IPS DF 6.9 (cell line): ENCODE measurements around the gene TCF7L1.
"Not testable (repeated sequence)": the region's sequence is repeated elsewhere in the genome, so short reads cannot be mapped to it uniquely, and the experiment has no call there.

Experiments
- DNase-seq: peaks from one replicate; pipeline ENCODE4 v3.0.0-alpha.2; 2013; ENCODE audit warnings: low read depth, low spot score
- H3K27ac ChIP-seq: one replicate; pipeline ENCODE4 v1.5.1; 2013; ENCODE audit warnings: low read length, control low read depth
- H3K27me3 ChIP-seq: 2 replicates; pipeline ENCODE4 v1.6.1; 2013; ENCODE audit warnings: mild to moderate bottlenecking, low read length; ENCODE audit not compliant: control insufficient read depth, insufficient read depth
- H3K36me3 ChIP-seq: 2 replicates; pipeline ENCODE4 v1.6.1; 2013; ENCODE audit warnings: low read length; ENCODE audit not compliant: control insufficient read depth, insufficient read depth
- H3K4me1 ChIP-seq: 2 replicates; pipeline ENCODE4 v1.6.1; 2013; ENCODE audit warnings: low read length; ENCODE audit not compliant: control insufficient read depth, insufficient read depth
- H3K4me3 ChIP-seq: 2 replicates; pipeline ENCODE4 v1.5.1; 2013; ENCODE audit warnings: mild to moderate bottlenecking, low read length
- H3K9me3 ChIP-seq: 2 replicates; pipeline ENCODE4 v1.6.1; 2013; ENCODE audit warnings: low read length, inconsistent platforms; ENCODE audit not compliant: control insufficient read depth, insufficient read depth
- WGBS: extraction: QIAGEN DNeasy Blood & Tissue Kit; methylation state at CpG from one replicate; pipeline ENCODE4 v1.1.7; 2013; ENCODE audit warnings: mixed read lengths, missing lambda C conversion rate; ENCODE audit not compliant: insufficient read length, insufficient coverage; 5-methylcytosine and 5-hydroxymethylcytosine counted together

Gene TCF7L1

DNA sequence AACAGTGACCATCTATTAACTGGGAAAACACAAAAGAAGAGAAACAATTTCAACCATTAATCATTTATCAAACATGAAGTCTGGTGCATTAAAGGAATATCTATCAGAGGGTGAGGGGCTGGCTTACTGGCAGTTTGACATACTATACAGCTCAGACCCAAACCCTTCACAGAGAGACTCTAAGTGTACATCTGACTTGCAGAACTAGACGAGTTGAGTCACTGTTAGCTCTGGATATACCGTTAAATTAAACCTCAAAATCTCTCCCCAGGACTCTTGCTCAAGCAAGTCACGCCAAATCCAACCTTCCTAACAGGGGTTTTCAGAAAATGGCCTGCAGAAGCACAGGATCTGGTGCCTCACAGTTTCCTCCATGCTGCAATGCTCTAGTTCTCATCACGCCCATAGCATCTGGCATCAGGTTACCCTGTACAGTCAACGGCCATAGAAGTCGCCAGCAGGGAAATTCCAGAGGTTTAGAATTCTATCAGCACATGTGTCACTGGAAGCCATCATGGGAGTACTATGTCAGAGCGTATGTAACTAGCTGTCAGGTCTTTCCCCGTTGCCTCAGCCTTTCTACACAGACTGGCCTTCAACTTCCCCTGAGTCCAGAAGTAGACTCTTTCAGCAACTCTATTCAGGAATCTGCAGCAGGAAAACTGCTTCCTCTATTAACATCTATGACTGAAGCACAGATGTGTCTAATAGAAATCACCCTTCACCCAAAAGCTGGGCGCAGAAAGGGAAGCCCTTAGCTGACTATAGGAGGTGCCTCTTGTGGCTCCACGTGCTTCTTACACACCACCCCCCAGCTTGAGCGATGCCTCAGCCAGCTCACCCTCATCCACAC, 185.3 kb downstream of the TCF7L1 start:
- H3K4me1 ChIP-seq, result no peaks in the 10 kb centered on the region
- WGBS, result no CpG with 5 or more reads among the region's 11 CpGs
- DNase-seq, result no peak
- no peaks in the 10 kb centered on the region for H3K9me3 ChIP-seq
- no peak overlapping the region for H3K4me3 ChIP-seq
- H3K27me3 ChIP-seq, result no peaks in the 10 kb centered on the region
- no peak overlapping the region for H3K27ac ChIP-seq
- H3K36me3 ChIP-seq, result no peaks in the 10 kb centered on the region; the same call in 1 of the 2 replicates

DNA sequence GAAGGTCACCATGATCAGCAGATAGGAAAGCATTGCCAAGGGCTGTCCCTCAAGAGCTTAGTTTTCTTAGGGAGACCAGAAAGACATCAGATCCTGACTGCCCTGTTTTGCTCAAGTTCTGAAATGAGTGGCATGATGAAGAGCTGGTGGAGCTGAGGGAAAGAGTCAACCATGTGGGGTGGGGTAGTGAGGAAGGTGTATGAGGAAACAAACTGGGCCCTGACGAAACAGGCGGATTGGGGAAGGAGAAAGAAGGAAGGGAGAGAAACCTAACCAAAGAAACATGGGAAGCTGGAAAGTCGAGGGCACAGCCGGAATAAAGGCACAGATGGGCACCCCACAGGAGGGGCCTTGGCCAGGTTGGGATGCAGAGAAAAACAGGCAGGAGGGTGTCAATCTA, 186.6 kb downstream of the TCF7L1 start:
- no peak overlapping the region for H3K27ac ChIP-seq
- no CpG with 5 or more reads among the region's 4 CpGs for WGBS
- peaks cover 7% of the 10 kb centered on the region; the same call in 1 of the 2 replicates for H3K36me3 ChIP-seq
- H3K27me3 ChIP-seq, result no peaks in the 10 kb centered on the region
- H3K9me3 ChIP-seq, result no peaks in the 10 kb centered on the region
- H3K4me3 ChIP-seq, result no peak overlapping the region
- DNase-seq, result no peak
- H3K4me1 ChIP-seq, result no peaks in the 10 kb centered on the region

DNA sequence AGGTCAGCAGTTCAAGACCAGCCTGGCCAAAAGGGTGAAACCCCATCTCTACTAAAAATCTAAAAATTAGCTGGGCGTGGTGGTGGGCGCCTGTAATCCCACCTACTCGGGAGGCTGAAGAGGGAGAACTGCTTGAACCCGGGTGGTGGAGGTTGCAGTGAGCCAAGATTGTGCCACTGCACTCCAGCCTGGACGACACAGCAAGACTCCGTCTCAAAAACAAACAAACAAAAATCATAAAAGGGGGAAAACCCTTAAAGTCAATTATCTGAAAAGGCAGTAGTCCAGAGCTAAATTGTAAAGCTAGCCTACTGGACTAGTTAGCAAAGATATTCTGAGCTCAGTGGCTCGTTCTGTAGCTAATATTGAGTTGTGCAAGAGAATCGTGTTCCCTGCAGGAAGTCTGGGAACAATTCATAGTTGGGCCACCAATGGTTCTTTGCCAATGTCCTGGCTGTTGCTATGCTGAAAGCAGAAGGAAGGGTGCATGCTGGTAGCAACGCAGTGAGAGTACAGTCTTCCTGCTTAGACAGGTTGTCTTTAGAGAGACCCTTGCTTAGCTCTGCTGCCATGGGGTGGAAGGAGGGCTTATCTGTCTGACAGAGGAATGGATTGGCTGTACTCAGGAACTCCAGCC, 190.3 kb downstream of the TCF7L1 start:
- Histone ChIP-seq H3K9me3 (no peaks in the 10 kb centered on the region), H3K27me3 (no peaks in the 10 kb centered on the region), H3K36me3 (peaks cover 7% of the 10 kb centered on the region; the same call in 1 of the 2 replicates), H3K4me1 (no peaks in the 10 kb centered on the region), H3K4me3 (no peak overlapping the region), H3K27ac (no peak overlapping the region)
- WGBS, result no CpG with 5 or more reads among the region's 9 CpGs
- no peak for DNase-seq

DNA sequence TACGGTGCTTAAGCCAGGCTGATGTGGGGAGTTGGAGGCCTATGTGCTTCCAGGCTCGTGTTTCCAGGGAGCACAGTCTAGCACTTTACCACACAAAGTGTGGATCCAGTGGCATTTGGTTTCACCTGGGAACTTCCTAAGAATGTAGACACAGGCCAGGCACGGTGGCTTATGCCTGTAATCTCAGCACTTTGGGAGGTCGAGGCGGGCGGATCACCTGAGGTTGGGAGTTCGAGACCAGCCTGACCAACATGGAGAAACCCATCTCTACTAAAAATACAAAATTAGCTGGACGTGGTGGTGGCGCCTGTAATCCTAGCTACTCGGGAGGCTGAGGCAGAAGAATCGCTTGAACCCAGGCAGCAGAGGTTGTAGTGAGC, 190.8 kb downstream of the TCF7L1 start:
- not testable (repeated sequence) for H3K4me3 ChIP-seq, H3K27me3 ChIP-seq, DNase-seq, H3K4me1 ChIP-seq, H3K36me3 ChIP-seq, H3K9me3 ChIP-seq, H3K27ac ChIP-seq
- no CpG with 5 or more reads among the region's 11 CpGs for WGBS

DNA sequence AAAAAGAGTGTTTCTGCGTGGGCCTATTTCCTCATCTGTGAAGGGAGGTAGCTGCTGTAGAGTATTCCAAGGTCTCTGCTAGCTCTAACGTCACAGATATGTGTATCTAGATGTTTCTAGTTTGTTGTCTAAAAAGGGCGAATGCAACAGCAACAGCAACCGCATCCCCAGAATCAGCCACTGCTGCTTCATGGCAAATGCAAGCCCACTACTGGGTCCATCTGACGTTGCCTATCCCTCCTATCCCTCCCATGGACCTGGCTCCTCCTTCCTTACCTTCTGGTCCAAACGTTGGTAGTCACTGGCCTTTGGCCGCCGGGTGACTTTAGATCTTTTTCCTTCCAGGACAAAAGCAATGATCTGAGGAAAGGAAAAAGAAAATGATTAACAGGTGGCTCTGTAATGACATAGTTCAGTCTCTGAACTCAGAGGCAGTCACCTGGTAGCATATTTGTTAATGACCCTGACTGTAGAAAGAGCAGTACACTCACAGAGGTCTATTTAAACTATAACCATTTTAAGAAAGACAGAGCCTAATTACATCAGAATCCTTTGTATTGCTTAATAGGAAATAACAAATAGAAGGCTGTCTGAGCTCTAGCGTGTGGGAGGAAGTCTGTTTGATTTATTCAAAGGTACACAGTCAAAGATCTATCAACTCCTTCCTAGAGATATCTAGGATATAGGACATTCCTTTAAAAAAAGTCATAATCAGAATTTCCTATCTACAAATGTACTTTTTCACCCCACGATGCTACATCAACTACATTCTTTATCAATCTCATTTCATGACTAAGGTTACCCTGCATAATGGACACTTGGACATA, 191.7 kb downstream of the TCF7L1 start:
- peaks cover 7% of the 10 kb centered on the region; the same call in 1 of the 2 replicates for H3K36me3 ChIP-seq
- H3K9me3 ChIP-seq, result no peaks in the 10 kb centered on the region
- no peak for DNase-seq
- H3K27ac ChIP-seq, result no peak overlapping the region
- WGBS, result 100% methylated on average over 1 of the region's 10 CpGs
- H3K4me3 ChIP-seq, result no peak overlapping the region
- no peaks in the 10 kb centered on the region for H3K27me3 ChIP-seq
- H3K4me1 ChIP-seq, result no peaks in the 10 kb centered on the region

DNA sequence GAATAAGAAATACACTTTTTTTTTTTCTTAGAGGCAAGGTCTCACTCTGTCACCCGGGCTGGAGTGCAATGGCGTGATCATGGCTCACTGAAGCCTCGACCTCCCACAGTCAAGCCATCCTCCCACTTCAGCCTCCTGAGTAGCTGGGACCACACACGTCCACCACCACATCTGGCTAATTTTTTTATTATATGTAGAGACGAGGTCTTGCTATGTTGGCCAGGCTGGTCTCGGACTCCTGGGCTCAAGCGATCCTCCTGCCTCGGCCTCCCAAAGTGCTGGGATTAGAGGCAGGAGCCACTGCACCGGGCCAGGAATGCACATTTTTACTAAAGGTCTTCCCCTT, 192.2 kb downstream of the TCF7L1 start:
- Histone ChIP-seq H3K27ac (no peak overlapping the region), H3K4me3 (no peak overlapping the region), H3K9me3 (no peaks in the 10 kb centered on the region), H3K27me3 (no peaks in the 10 kb centered on the region), H3K36me3 (peaks cover 7% of the 10 kb centered on the region; the same call in 1 of the 2 replicates), H3K4me1 (no peaks in the 10 kb centered on the region)
- DNase-seq, result no peak
- no CpG with 5 or more reads among the region's 9 CpGs for WGBS

DNA sequence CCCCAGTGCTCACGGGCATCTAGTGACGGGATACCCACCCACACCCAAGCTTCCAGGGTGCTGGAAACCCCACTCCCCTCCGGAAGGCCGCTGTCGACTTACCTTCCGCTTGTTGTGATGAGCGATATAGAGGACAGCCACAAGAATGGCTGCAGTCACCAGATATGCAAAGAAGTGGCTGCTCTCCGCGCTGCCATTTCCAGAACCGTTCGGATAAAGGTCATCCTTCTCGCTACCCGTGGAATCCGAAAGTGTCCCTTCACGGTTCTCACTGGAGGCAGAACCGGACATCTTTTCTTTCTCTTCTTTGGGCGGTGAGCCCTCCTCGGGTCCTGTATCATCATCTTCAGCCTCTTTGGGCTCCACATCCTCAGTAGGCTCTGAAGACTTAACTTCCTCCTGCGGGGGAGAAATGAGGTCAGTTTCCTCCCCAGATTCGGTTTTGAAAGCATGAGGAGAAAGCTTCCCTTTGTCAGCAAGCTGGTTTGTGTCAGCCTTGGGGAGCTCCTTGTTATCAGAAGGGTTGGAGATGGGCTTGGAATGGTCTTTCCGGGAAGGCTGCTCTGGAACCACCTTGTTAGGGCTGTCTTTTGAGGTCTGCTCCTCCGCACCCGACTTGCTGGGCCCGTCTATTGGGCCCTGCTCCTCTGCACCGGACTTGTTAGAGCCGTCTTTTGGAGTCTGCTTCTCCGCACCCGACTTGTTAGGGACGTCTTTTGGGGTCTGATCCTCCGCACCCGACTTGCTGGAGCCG, 193.4 kb downstream of the TCF7L1 start:
- no peak for DNase-seq
- no CpG with 5 or more reads among the region's 32 CpGs for WGBS
- Histone ChIP-seq H3K9me3 (no peaks in the 10 kb centered on the region), H3K4me1 (no peaks in the 10 kb centered on the region), H3K27ac (no peak overlapping the region), H3K4me3 (peak overlapping the region; percentile 60; the same call in 1 of the 2 replicates), H3K27me3 (no peaks in the 10 kb centered on the region), H3K36me3 (peaks cover 7% of the 10 kb centered on the region; the same call in 1 of the 2 replicates)

DNA sequence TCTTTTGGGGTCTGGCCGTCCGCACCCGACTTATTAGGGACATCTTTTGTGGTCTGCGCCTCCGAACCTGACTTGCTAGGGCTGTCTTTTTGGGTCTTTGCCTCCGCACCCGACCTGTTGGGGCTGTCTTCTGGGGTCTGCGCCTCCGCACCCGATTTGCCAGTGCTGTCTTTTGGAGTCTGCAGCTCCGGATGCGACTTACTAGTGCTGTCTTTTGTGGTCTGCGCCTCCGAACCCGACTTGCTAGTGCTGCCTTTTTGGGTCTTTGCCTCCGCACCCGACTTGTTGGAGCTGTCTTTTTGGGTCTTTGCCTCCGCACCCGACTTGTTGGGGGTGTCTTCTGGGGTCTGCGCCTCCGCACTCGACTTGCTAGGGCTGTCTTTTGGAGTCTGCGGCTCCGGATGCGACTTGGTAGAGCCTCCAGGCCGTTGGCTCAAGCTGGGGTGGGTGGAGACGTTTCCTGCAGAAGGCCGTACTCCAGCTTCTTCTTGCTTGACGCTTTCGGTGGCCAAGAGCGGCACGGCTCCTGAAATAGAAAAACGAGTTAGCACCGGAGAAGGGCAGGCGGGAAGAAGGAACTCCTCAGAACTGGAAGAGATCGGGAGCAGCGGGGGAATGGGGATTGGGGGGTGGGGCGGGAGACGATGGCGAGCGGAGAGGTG, 194.1 kb downstream of the TCF7L1 start:
- no CpG with 5 or more reads among the region's 41 CpGs for WGBS
- peak overlapping the region; percentile 60 for H3K4me3 ChIP-seq
- H3K36me3 ChIP-seq, result peaks cover 7% of the 10 kb centered on the region; the same call in 1 of the 2 replicates
- no peaks in the 10 kb centered on the region for H3K4me1 ChIP-seq
- no peak for DNase-seq
- H3K9me3 ChIP-seq, result no peaks in the 10 kb centered on the region
- no peaks in the 10 kb centered on the region for H3K27me3 ChIP-seq
- no peak overlapping the region for H3K27ac ChIP-seq

DNA sequence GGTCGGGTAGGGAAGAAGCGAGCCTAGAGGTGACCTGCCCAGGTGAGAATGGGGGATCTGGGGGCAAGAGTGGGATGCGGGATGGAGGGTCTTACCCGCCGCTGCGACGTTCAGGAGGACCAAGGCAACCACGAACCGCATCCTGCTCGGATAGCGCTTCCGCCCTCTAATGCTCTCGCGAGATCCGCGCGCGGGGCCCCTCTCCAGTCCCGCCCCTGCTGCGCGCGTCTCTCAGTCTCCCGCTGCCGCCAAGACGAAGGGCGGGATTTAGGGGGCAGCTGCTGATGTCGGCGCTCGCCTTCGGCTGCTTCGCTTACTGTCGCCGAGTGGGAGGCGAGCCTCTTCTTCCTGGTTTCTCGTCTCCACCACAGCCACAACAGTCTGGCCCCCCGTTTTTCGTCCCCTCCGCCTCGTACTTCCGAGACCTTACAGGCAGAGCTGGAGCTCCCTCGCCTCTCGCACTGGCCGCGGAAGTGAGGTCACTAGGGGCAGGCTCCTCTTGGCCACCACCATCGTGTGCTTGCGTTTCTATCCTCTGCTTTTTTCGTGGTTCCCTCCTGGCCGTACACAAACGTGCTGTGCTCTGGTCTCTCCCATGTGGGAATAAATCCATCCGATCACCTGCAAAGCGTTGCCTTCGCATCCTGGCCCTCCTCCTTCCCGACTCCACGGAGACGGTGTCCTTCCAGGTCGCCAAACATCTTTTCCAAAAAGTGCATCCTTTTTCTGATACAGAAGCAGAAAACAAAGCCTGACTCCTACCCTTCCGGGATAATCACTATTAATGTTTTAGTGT, 194.8 kb downstream of the TCF7L1 start, which contains the start of gene TGOLN2:
Gene TGOLN2, minus strand, starts transcription at position 168 of the 796 bp plus-strand sequence. Its CDS starts 27 bp downstream, at position 141.
- peak within 1 kb of the TSS; percentile 60 for H3K4me3 ChIP-seq
- H3K9me3 ChIP-seq, result no peaks in the 10 kb centered on the region
- no peaks in the 10 kb centered on the region for H3K27me3 ChIP-seq
- no peaks in the 10 kb centered on the region for H3K4me1 ChIP-seq
- H3K27ac ChIP-seq, result no peak within 1 kb of the TSS
- no CpG with 5 or more reads among the region's 57 CpGs for WGBS
- DNase-seq, result peak; percentile 68
- H3K36me3 ChIP-seq, result peaks cover 7% of the 10 kb centered on the region; the same call in 1 of the 2 replicates
